ENCODE measurements around the gene PRKCA. TPM values are rescaled to one million over a fixed set of nuclear protein-coding genes. Genes with fewer than 3 reads are reported as not detected.
A peak's percentile ranks its signal among the peaks of the same experiment; 100 is the strongest.

PRKCA gene
- total RNA-seq, 1 donor from 2014 or later, result 5.4 TPM

DNA sequence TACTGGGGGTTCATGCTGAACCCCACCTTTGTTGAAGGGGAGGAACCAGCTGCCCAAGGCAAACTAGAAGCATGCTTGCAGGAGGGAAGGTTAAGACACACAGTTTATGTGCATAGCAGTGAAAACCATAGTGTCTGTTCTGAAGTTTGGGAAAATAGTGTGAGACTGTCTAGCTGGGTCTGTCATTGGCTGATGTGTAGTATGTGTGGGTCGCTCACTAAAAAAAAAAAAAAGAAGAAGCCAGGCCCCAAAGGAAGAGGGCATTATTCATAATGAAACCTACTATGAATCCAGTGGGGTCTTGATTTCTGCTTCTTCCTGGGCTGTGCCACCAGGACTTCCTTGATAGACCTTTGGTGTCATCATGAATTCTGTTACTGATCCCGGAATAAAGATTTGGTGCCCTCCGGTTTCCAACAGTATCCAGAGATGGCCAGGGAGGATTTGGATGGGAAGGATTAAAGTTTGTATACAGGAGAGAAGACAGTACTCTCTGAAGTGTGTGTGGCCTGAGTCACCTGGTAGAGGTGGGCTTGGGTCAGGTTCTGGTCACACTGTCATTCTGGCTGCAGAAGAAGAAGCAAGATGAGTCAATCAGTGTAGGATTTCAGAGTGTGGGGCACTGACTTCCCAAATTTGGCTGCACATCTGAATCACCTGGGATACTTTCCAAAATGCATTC lies 220.3 kb downstream of the PRKCA start:
- no peak for DNase-seq

DNA sequence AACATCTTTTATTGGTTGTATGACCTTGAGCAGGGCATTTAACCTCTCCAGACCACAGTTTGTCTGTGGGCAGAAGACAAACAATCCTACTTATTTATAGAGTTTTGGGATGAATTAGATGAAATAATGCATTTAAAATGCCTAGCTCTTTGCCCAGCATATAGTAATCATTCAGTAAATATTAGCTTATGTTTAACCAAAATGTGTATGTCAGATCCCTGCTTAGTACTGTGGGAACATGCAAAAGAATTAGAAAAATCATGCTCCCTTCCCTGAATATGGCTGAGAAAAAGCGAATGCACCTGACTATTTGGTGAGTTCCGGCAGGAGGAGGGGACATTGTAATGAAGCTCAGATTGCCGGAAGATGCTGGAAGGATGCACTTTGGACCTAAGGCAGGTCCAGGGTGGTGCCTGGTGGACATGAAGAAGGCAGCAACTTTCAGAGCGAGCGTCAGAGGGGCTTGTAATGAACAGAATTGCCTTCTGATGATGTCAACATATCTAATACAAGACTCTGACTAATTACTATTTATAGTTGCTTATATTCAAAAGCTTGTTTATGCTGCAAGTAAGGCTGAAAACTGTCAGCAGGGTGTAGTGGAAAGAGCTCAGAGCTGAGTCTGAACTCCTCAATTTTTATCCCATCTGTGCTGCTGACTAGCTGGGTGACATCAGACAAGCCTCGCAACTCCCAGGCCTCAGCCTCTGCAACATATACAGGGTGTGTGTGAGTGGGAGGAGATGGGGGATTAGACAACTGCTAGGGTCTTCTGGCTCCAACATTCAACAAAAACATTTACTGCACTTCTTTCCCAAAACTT lies 221.2 kb downstream of the PRKCA start:
- no peak for DNase-seq

DNA sequence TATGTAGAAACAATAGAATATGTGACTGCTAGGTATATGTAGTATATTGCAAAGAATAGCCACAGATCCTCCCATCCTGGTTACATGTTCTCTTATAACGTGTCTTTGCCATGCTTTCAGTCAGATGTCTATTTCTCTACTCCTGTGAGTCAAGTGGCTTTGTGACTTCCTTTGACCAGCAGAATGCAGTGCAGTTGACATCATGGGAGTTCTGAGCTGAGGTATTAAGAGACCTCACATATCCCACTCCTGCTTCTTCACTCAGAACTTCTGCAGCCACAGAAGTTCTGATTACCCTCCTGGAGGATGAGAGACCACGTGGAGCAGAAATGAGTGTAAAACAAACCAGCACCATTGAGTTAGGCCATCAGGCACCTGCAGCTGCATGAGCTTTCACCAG lies 222.5 kb downstream of the PRKCA start:
- DNase-seq, result no peak

DNA sequence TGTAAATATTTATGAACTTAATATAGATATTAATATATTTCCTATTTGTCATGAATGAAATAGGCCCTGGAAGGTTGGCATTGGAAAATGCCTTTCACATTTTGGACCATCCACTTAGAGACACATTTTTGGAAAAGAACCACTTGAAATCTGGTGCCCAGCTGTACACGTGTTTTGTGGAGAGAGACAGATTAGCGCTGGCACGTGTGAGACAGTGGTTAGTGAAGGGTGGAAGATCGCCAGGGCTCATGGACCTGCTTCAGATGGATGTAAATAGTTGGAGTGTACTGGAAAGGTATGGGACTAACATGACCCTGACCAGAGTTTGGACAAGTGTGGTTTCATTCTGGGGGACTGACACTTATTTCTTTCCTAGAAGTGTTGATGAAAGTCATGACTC lies 222.9 kb downstream of the PRKCA start:
- no peak for DNase-seq

DNA sequence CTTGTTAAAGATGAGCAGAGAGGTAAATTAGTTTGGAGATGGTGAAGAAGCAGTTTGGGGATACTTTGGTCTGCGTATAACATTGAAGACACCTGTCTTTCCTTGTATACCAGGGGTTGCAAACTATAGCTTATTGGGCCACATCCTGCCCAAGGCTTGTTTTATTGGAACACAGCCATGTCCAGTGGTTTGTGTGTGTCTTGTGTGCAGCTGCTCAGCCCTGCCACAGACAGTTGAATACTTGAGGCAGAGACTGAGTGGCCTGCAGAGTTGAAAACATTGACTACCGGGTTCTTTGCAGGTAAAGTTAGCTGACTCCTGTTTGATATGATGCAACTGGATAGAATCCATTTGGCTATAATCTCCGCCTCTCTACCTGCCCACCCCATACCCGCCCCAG lies 224.4 kb downstream of the PRKCA start:
- no peak for DNase-seq

DNA sequence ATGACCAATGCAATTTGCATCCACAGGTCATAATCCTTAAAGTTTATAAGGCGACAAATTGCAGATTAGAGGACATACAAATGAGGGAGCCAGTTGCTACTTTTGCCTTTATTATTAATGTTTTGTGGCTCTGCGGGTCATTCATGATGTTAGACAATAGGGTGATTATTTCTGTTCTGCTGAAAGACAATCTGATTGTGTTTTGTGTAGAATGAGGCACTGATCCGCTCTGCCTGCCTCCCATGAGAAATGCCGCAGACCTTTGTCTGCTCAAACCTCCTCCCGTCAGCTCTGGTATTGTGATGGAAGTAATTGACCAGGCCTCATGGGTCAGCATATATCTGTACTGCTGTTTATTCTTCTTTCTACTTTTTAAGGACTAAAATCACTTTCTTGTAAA lies 224.9 kb downstream of the PRKCA start:
- no peak for DNase-seq

DNA sequence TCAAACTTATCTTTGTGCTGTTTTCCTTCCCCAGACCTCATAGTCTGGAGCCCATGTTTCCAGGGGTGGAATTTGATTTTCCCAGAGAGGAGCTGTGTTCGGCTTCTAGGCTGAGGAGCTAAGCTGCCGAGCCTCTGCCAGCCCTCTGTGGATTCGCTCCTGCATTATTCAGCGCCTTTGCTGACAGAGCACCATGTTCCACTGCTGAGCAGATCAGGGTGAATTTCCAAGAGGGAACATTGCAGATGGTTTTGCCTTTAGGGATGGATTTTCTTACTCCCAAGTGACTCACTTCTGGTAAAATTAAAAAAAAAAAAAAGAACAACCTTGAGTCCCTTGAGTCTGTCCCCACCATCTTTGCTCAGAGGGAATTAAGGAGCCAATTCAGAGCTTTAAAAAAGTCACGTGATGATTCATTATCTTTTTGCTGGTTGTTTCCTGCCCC lies 229.5 kb downstream of the PRKCA start:
- no peak for DNase-seq

DNA sequence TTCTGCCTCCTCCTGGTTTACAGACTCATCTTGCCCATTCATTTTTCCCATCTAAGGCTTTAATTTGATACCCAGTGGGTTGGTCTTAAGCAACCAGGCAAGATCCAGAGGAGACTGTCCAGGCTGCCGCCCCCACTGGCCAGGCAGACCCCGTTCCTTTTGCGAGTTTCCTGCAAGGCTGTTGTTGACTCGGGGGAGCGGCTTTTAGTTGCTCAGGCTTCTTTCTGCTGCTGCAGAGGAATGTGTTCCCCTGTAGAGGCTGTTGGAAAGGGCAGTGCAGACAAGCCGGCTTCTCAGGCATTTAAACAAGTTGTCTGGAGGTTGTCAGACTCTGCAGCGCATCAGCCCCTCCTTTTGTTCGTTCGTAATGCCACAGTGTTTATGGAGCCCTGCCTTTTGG lies 231.2 kb downstream of the PRKCA start:
- no peak for DNase-seq

DNA sequence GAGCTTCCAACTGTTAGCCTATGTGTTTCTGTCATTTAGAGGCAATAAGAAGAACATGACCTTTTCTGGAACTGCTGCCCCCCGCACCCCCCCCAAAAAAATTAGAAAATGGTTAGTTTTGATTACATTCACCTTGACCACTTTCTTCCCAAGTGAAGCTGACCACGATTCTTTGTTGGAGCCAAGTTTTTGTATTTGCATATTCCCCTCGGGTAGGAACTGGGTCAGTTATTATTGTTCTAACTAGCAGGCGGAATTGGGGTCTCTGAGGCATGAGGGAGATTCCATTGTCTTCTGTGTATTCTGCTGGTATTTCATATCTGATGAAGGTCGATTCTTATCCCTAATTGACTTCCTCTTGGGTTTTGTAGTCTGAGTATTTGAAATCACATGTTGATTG lies 231.6 kb downstream of the PRKCA start:
- no peak for DNase-seq

DNA sequence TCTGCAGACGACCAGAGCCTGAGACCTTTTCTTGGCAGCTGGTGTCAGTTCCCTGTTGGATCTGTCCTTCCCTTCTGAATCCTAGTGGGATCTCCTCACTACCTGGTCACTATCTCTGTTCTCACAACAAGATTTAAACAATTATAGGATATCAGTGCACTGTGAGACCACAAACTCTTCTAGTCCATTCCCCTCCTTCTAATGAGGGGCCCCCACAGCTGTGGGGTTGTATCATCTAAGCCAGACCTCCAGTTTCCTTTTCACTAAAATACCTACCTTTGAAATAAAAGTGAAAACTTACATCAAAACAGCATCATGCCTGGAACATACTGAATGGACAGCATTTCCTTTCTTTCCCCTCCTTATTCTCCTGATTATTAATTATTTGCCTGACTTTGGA lies 233.2 kb downstream of the PRKCA start:
- DNase-seq, result no peak

DNA sequence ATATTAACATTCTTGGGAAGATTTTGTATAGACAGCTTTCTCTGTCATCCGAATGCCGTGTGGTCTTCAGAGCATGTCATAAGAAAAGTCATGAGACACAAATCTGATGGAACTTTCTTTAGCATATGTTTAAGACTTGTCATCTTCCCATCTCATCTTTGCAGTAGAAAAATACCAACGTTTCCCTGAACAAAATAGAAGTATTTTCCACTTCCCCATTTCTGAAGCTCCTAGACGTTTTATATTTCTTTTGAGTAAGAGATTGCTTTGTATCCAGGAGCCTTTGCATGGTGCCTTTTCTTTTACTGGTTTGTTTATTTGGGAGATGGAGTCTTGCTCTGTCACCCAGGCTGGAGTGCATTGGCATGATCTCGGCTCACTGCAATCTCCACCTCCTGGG lies 235.1 kb downstream of the PRKCA start:
- DNase-seq, result no peak

DNA sequence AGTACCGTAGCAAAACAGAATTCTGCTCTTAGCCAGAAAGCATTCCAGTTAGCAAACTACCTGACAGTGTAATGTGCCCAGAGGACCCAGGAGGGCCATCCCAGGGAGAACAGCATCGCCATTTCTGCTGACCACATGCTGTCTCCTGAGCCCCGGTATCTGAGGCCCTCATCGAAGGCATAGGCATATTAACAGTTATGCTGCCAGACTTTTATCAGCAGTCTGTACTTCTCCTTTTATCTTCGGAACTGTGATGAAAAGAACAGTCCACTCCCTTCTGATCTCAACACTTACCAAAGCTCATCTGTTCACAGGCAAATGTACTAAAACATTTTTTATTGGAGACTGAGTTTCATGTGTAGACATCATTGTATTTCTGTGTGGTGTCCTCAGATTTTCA lies 236.4 kb downstream of the PRKCA start:
- DNase-seq, result no peak

DNA sequence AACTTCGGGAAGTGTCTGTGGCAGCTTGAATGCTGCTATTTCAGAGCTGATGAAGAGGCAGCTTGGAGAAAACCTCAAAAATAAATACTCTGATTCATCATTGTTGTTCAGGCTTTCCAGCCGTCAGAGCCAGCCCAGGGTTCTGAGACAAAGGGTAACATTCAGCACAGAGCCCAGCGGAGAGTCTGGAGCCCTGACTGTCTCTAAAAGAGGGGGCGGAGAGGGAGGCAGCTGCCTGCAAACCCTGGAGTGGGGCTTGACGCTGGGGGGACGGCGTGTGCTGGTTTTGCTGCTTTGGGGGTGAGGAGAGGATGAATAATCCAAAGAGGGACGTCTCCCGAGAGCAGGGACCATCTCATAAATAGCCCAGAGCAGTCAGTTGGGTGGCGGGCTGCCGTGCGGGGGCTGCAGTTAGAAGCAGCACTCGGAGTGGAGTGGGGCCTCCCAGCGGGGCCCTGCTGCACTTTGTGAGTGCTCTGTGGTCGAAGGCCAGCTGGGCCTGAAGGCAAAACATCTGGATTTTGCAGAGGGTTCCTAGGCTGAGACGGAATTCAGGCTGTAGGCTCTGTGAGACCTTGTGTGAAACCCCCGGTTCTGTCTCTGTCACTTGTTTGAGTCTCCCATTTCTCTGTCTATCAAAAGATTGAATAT lies 237.8 kb downstream of the PRKCA start:
- peak; percentile 58 for DNase-seq

DNA sequence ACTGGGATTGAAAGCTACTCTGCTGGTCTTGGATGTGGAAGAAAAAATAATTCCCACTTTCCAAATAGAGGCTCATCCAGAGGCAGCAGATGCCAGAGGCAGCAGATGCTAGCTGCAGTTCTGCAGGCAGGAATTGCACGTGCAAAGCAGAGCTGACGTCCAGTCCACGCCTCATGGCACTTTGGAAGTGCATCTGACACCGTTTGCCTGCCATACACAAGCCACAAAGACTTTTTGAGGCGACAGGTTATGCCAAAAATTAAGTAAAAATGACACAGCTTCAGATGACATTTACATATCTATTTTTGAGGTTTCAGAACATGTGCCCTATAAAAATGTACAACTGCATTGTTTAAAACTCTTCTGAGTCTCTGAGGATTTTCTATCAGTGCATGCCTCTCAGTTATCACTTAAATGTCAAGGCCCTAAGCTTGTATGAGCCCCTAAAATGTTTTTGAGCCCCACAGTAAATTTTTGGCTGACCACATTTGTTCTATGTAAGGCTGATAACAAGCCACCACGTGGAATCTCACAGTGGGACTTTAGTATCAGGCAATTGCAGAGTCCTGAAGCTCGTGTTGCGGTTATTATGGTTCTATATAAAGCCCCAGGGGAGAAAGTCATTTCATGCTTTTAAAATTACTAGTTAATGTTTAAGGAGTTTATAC lies 239.2 kb downstream of the PRKCA start:
- no peak for DNase-seq

DNA sequence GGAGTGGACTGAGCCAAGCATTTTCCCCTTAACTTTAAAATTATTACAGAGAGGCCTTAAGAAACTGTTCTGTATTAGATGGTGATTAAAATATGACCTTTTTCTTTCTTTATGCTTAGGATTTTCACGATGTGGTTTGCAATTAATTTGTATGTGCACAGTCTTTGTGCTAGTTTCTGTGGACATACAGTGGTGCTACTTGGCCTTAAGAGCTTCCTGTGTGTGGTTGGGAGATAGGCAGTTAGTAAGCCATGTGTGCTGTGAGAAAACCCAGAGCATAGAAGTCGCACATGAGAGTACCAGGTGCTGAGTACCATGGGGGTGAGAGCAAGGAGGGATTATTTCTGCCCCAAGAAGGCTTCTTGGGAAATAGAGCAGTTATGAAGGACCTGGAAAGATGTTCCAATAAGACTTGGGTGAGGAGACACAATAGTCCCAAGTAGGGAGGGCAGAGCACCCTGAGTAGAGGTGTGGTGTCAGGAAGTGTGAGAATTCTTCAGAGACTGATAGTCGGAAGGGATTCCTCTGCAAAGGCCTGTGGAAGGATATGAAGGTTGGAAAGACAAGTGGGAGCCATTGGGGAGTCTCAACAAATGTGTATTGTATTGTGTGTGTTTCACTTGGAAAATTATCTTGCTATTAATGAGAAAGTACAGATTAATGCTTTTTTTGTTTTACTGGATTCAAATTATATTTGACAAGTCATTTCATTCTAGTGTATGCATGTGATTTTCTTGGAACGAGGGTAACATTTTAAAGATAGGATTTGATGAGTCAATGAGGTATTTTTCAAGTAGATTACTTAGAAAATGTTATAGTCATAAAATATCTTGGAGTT lies 239.9 kb downstream of the PRKCA start:
- DNase-seq, result no peak

DNA sequence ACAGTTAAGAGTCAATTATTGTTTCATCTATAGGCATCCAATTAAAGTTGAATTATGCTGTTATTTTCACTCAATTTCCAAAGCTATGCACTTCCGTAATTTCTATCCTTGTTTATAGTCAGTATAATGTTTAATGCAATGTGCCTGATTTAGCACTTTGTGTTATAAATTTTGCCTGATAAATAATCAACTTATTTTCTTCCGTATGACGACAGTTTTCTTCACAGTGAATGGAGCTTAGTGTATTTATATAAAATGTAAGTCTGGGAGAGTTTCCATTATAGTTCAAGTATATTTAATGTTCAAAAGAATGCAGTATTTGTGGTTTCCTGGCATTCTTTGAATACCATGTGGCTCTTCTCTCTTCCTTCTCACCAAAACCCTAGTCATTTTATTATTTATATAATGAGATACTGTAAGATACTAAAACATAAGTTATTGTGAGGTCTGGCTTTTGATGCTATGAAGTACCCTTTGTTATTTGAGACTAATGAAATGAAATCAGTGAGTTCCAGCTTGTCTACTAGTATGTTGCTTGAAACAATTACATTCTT lies 240.6 kb downstream of the PRKCA start:
- DNase-seq, result peak; percentile 53

DNA sequence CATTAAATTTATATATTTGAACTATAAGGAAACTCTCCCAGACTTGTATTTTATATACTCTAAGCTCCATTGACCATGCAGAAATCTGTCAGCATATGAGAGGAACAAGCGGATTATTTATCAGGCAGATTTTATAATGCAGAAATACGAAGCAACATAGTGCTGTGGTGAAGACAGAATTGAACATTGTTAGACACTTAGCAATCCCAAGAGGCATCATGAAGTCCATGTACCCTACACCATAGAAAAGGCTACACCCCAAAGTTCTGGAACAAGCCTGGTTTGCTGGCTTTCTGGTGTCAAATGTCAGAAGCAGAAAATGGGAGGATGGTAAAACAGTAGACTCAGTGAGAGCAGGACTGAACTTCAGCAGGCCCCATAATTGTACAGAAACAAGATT lies 241.1 kb downstream of the PRKCA start:
- no peak for DNase-seq

DNA sequence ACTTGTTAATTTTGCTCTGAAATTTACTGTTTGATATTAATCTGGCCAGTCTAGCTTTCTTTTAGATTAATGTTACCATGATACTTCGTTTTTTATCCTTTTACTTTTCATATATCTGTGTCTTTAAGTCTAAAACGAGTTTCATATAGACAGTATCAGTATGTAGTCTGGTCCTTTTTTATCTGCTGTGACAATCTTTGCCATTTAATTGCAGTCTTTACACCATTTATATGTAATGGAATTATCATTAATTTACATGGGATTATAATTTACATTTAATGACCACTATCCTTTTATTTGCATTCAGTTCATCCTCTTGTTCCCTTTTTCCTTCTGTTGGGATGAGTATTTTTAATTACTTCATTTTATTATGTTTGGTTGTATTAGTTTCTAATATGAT lies 243.5 kb downstream of the PRKCA start:
- no peak for DNase-seq

DNA sequence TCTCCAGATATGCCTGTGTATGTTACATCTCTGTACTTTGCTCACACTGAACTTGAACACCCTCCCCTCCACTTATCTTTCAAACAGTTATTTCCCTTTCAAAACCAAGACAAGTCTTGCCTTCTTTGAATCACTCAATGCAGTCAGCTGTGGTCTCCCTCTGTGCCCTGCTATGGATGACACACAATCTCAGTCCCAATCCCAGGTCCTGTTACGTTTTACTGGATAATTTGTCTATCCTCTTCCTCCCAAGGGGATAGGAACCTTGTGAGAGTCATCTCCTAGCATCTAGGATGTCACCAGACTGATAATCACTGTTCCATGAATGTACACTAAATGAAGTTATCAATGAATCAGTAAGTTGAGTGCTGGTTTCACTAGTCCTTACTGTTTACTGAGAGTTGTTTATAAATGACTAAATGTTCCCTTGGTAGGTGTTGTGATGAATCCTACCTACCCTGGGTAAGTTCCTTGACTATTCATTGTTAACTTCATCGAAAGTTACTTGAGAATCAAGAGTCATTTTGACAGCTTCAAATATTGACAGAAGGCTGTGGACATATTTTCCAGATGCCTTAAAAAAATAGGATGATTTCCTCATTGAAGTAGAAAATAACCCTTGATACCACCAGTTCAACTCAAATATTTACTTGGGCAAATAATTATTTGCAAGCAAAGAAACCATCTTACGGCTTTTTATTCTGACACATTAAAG lies 244.9 kb downstream of the PRKCA start:
- DNase-seq, result no peak

DNA sequence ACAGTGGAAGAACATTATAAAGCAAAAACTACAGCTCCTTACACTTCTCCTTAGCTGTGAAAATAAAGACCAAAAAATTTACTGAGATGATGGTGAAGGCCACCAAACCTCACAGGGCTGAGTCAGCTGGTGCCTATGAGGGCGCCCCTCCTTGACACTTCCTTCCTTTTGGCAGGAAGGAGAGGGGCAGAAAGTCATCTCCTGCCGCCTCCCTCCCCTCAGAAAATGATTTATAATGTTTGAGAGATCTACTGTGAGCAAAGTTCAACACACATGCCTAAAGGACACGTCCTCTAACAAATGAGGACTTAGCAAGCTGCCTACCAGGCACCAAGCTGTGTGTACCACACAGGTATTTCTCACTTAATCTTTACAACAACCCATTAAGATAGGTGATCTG lies 245.7 kb downstream of the PRKCA start:
- DNase-seq, result peak; percentile 50

DNA sequence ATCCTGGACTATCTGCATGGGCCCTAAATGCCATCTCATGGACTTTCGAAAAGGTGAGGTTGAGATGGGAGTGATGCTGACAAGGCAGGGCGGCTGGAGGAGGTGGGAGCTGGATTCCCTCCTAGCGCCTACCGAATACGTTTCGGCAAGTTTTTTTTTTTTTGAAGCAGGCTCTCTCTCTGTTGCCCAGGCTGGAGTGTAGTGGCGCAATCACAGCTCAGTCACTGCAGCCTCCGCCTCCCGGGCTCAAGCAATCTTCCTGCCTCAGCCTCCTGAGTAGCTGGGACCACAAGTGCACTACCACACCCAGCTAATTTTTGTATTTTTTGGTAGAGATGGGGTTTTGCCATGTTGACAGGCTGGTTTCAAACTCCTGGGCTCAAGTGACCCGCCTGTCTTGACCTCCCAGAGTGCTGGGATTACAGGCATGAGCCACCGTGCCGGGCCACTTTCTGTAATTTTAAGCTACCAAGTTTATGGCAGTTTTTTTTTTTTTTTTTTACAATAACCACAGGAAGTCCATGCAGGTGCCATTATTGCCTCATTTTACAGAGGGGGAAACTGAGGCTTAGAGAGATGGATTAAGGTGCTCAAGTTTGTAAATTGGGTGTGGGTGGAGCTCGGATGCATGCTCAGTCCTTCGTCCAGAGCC lies 246.4 kb downstream of the PRKCA start:
- no peak for DNase-seq
